Spleen (tissue), 11 donors: ENCODE measurements around the gene PPP2R2D. TPM values are rescaled to one million over a fixed set of nuclear protein-coding genes. Genes with fewer than 3 reads are reported as not detected.

ENCODE experiments used
- DNase-seq: peaks from one replicate; pipeline ENCODE4 v3.0.0-alpha.2; 2020
- H3K27ac ChIP-seq, 8 donors: fragments of 200-600 bp; sonication (generic) in 7 of 8; 1 replicate in 4 of 8; 2 replicates in 4 of 8; pipeline versions ENCODE4 v1.5.0 to v1.8.0; 2016 to 2021; ENCODE audit warnings: inconsistent platforms in 4 of 8, mild to moderate bottlenecking in 4 of 8, moderate library complexity in 1 of 8
- H3K27me3 ChIP-seq, 7 donors: fragments of 200-600 bp; sonication (generic) in 6 of 7; replicated peaks in 1 of 7; 1 replicate in 4 of 7; 2 replicates in 3 of 7; pipeline versions ENCODE4 v1.5.0 to v1.8.0; 2016 to 2021; ENCODE audit warnings: inconsistent platforms in 3 of 7, mild to moderate bottlenecking in 1 of 7
- H3K36me3 ChIP-seq, 6 donors: fragments of 200-600 bp; sonication (generic) in 5 of 6; 1 replicate in 4 of 6; 2 replicates in 2 of 6; pipeline versions ENCODE4 v1.5.0 to v1.8.0; 2016 to 2021; ENCODE audit warnings: inconsistent platforms in 2 of 6
- H3K4me1 ChIP-seq, 6 donors: fragments of 200-600 bp; sonication (generic) in 5 of 6; 1 replicate in 3 of 6; 2 replicates in 3 of 6; pipeline versions ENCODE4 v1.5.0 to v1.8.0; 2016 to 2021; ENCODE audit warnings: inconsistent platforms in 3 of 6
- H3K4me3 ChIP-seq, 8 donors: fragments of 200-600 bp; sonication (generic) in 7 of 8; 1 replicate in 4 of 8; 2 replicates in 4 of 8; pipeline versions ENCODE4 v1.5.0 to v1.8.0; 2016 to 2021; ENCODE audit warnings: inconsistent platforms in 4 of 8, mild to moderate bottlenecking in 4 of 8, moderate library complexity in 2 of 8
- H3K9me3 ChIP-seq, 8 donors: fragments of 200-600 bp; sonication (generic) in 7 of 8; 1 replicate in 4 of 8; 2 replicates in 4 of 8; pipeline versions ENCODE4 v1.5.0 to v1.8.0; 2016 to 2021; ENCODE audit warnings: inconsistent platforms in 4 of 8
- CTCF ChIP-seq, 11 experiments: fragments of 200-600 bp in 7 of 11; fragments of 450-650 bp in 4 of 11; sonication (generic) in 4 of 11; IDR thresholded peaks in 8 of 11; conservative IDR thresholded peaks in 3 of 11; 1 replicate in 7 of 11; 2 replicates in 4 of 11; pipeline versions ENCODE4 v1.4.0 to v1.8.0; 2016 to 2021; ENCODE audit warnings: antibody characterized with exemption in 11 of 11, inconsistent platforms in 4 of 11, mild to moderate bottlenecking in 1 of 11
- POLR2A ChIP-seq, 3 donors: fragments of 450-650 bp; IDR thresholded peaks; one replicate each; pipeline ENCODE4 v1.5.1; 2017; ENCODE audit warnings: antibody characterized with exemption in 3 of 3, mild to moderate bottlenecking in 1 of 3
- POLR2AphosphoS5 ChIP-seq, 3 donors: sonication (generic); formaldehyde crosslinking; IDR thresholded peaks; one replicate each; pipeline ENCODE4 v1.5.1; 2017; ENCODE audit warnings: antibody characterized with exemption in 3 of 3
- WGBS, 5 donors: extraction: QIAGEN DNeasy Blood & Tissue Kit in 3 of 5; methylation state at CpG; one replicate each; pipeline versions ENCODE4 v1.1.5 to v1.1.7; 2013 to 2018; 5-methylcytosine and 5-hydroxymethylcytosine counted together
- intact Hi-C: fragments of 100-400 bp; cut with DNase I; formaldehyde crosslinking; loops from one replicate; pipeline ENCODE4 v1.15.0; 2023; ENCODE audit warnings: low total_unique reads
- polyA plus RNA-seq, 3 donors: library from polyadenylated mRNA; stranded (reverse); fragments of 200-250 nt; gene quantifications; one replicate each; pipeline ENCODE4 v1.2.1, GENCODE V29; 2013
- total RNA-seq, 7 donors: library from RNA; depleted of rRNA in 3 of 7; stranded (reverse); fragments of >200 nt in 3 of 7; fragmentation: NEBNext Ultra II Directional in 4 of 7; extraction: Animal tissue kit (Norgen Biotek cat#: 25700) in 4 of 7; gene quantifications; one replicate each; pipeline versions ENCODE4 v1.1.0 to v1.2.1, GENCODE V29; 2016 to 2021
- donor health status: healthy with polysubstance abuse.
- donor health status: DM: no; HTN: no; CAD: no; lungs with moderate emphysema.
- donor health status: DM: no; HTN: no; CAD: no.
- donor health status: Bipolar disorder and iron deficiency.
- donor health status: healthy.
- donor health status: DM: no; HTN: no; CAD: no.
- donor health status: DM: yes; HTN: yes; CAD: no.

Gene PPP2R2D
- total and polyA plus RNA-seq, 10 donors = 15.6 to 41.2 (median 32.0) TPM

- Histone ChIP-seq H3K4me3 (peak overlapping the region; percentile 53 to 94 (median 78)), H3K27ac (peak overlapping the region in 6 of 8 donors; percentile 26 to 80 (median 69)), H3K27me3 (peaks cover 0 to 28% (median 0%) of the 10 kb centered on the region in 7 donors), H3K36me3 (no peaks in the 10 kb centered on the region), H3K4me1 (peaks cover 0 to 50% (median 31%) of the 10 kb centered on the region in 6 donors), H3K9me3 (no peaks in the 10 kb centered on the region)
- TF ChIP-seq POLR2A (IDR thresholded peaks at IDR 0.05) (no peak), POLR2AphosphoS5 (IDR thresholded peaks at IDR 0.05) (peak in 1 of 3 donors; percentile 36), CTCF (IDR thresholded peaks at IDR 0.05 in 8 of 11, conservative IDR thresholded peaks at IDR 0.05 in 3 of 11) (no peak)
- intact Hi-C loops = no loop called here
- WGBS, 5 donors = 13 to 19% (median 14%) methylated on average over 25 to 31 of the region's 31 CpGs
- DNase-seq = peak; percentile 83
These were observed 80.1 kb downstream of the PPP2R2D start for GRCh38 chr10:131980761-131981428.

GRCh38 chr10:131981429-131982184 is 80.8 kb downstream of the PPP2R2D start, which contains the start of gene BNIP3:
Gene BNIP3, minus strand, starts transcription at chr10:131981923. Its CDS starts 117 bp downstream, at chr10:131981806.
- DNase-seq = peak; percentile 97
- 0 to 6% (median 1%) methylated on average over 3 to 100 of the region's 100 CpGs for WGBS, 5 donors
- TF ChIP-seq POLR2A (IDR thresholded peaks at IDR 0.05) (peak in 1 of 3 donors; percentile 84), CTCF (IDR thresholded peaks at IDR 0.05 in 8 of 11, conservative IDR thresholded peaks at IDR 0.05 in 3 of 11) (peak in 1 of 11 experiments; percentile 11), POLR2AphosphoS5 (IDR thresholded peaks at IDR 0.05) (peak; percentile 89 to 95 (median 93))
- Histone ChIP-seq H3K27ac (peak within 1 kb of the TSS in 7 of 8 donors; percentile 16 to 80 (median 68)), H3K36me3 (no peaks in the 10 kb centered on the region), H3K4me1 (peaks cover 0 to 45% (median 31%) of the 10 kb centered on the region in 6 donors), H3K9me3 (no peaks in the 10 kb centered on the region), H3K4me3 (peak within 1 kb of the TSS; percentile 53 to 94 (median 78)), H3K27me3 (peaks cover 0 to 28% (median 0%) of the 10 kb centered on the region in 7 donors)
- intact Hi-C loops = no loop called here

- no peak for DNase-seq
- Histone ChIP-seq H3K4me3 (peak overlapping the region; percentile 53 to 94 (median 76)), H3K27ac (peak overlapping the region in 4 of 8 donors; percentile 50 to 80 (median 69)), H3K27me3 (peaks cover 0 to 28% (median 0%) of the 10 kb centered on the region in 7 donors), H3K36me3 (no peaks in the 10 kb centered on the region), H3K4me1 (peaks cover 0 to 38% (median 31%) of the 10 kb centered on the region in 6 donors), H3K9me3 (no peaks in the 10 kb centered on the region)
- TF ChIP-seq POLR2AphosphoS5 (IDR thresholded peaks at IDR 0.05) = no peak
- 0 to 2% (median 1%) methylated on average over 29 to 83 of the region's 83 CpGs for WGBS, 5 donors
- intact Hi-C loops = no loop called here
These were observed 81.5 kb downstream of the PPP2R2D start for GRCh38 chr10:131982185-131982756.

DNA sequence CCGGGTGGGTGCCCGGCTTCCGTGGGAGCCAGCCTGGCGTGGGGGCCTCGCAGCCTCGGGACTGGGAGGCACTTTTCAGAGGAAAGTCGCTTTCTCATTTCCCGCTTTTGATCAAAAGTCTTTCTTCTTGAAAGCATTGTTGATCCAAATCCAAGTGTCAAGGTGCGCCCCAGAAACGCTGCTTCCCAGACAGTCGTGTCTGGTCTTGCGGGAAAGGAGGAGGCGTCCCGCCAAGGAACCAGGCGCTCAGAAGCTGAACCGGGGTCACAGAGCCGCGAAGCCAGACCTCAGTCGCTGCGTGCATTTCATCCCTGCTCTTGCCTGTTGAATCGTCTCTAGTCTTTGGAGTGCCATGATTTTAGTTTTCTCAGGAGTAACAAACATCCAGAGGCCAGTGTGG is 82.0 kb downstream of the PPP2R2D start:
- peak overlapping the region in 1 of 8 donors; percentile 70 for H3K27ac ChIP-seq
- peak; percentile 78 for DNase-seq

More for the DNA sequence above, 82.0 kb downstream of the PPP2R2D start:
- TF ChIP-seq CTCF (IDR thresholded peaks at IDR 0.05 in 8 of 11, conservative IDR thresholded peaks at IDR 0.05 in 3 of 11) = no peak
- TF ChIP-seq POLR2A (IDR thresholded peaks at IDR 0.05) = no peak
- TF ChIP-seq POLR2AphosphoS5 (IDR thresholded peaks at IDR 0.05) = no peak
- H3K27me3 ChIP-seq = peaks cover 0 to 28% (median 0%) of the 10 kb centered on the region in 7 donors
- peak overlapping the region; percentile 53 to 94 (median 76) for H3K4me3 ChIP-seq
- peaks cover 0 to 38% (median 31%) of the 10 kb centered on the region in 6 donors for H3K4me1 ChIP-seq
- intact Hi-C loops = no loop called here
- 64 to 77% (median 64%) methylated on average over 17 to 21 of the region's 21 CpGs for WGBS, 5 donors
- H3K9me3 ChIP-seq = no peaks in the 10 kb centered on the region
- no peaks in the 10 kb centered on the region for H3K36me3 ChIP-seq
